Measurements from ENCODE around the gene PGLYRP2. TPM values are rescaled to one million over a fixed set of nuclear protein-coding genes. Genes with fewer than 3 reads are reported as not detected.

PGLYRP2 gene
- polyA plus RNA-seq, 4 donors, result 0.54 TPM; not detected in 3

DNA sequence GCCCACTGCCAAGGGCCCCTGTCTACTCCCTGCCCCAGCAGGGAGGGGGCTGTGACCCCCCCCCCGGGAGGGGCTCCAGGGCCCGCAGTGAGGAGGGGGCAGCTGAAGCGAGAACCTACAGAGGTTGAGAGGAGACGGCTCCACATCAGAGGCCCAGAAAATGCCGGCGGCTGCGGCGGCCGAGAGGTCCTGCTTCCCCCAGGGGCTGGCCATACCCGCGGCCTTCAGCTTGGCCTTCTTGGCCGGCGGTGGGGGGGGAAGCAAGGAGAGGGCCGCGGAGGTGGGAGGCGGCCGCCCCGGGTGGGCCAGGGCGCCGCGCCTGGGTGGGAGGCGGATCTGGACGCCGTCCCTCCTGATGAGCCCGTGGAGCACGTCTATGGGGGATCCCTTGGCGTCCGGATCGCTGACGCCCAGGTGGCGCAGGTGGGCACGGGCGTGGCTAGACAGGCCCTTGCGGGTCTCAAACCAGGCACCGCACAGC lies 51.3 kb downstream of the PGLYRP2 start:
- DNase-seq, result no peak
- H3K27me3 ChIP-seq (ENCODE audit: control insufficient read depth in 3 of 3, insufficient read depth in 3 of 3, low read length in 3 of 3), result no peaks in the 10 kb centered on the region
- H3K4me1 ChIP-seq (ENCODE audit: control insufficient read depth in 3 of 3, insufficient read depth in 2 of 3, low read depth in 1 of 3, low read length in 2 of 3), result peaks cover 3 to 12% (median 6%) of the 10 kb centered on the region in 3 donors
- H3K27ac ChIP-seq (ENCODE audit: low read depth in 1 of 3, low read length in 2 of 3), result no peak overlapping the region
- H3K36me3 ChIP-seq (ENCODE audit: control insufficient read depth in 3 of 3, insufficient read depth in 2 of 3, low read depth in 1 of 3, low read length in 3 of 3), result peaks cover 17 to 78% (median 22%) of the 10 kb centered on the region in 3 donors
- no peak for FAIRE-seq
- H3K4me3 ChIP-seq (ENCODE audit: low read depth in 1 of 3, low read length in 3 of 3), result no peak overlapping the region
- WGBS, 3 donors, result 96 to 97% (median 96%) methylated on average over 25 to 35 of the region's 35 CpGs
- peaks cover 0 to 7% of the 10 kb centered on the region in 2 donors for H3K9me3 ChIP-seq (ENCODE audit: control insufficient read depth in 2 of 2, insufficient read depth in 1 of 2, low read depth in 1 of 2, low read length in 1 of 2)

DNA sequence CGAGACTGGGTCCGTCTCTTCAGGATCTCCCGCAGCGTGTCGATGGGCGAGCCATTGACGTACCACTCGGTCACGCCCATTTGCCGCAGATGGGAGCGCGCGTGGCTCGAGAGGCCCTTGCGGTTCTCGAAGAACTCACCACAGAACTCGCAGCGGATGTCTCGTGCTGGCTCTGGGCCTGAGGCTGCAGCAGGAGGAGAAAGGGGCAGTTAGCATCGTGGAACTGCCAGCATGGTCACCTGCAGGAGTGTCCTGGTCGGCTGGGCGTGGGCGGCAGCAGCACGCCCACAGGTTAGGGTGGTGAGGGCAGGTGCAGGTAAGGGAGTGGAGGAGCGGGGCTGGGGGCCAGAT lies 52.0 kb downstream of the PGLYRP2 start:
- Histone ChIP-seq H3K4me3 (ENCODE audit: low read depth in 1 of 3, low read length in 3 of 3) (no peak overlapping the region), H3K36me3 (ENCODE audit: control insufficient read depth in 3 of 3, insufficient read depth in 2 of 3, low read depth in 1 of 3, low read length in 3 of 3) (peaks cover 17 to 85% (median 22%) of the 10 kb centered on the region in 3 donors), H3K27ac (ENCODE audit: low read depth in 1 of 3, low read length in 2 of 3) (no peak overlapping the region), H3K27me3 (ENCODE audit: control insufficient read depth in 3 of 3, insufficient read depth in 3 of 3, low read length in 3 of 3) (no peaks in the 10 kb centered on the region), H3K9me3 (ENCODE audit: control insufficient read depth in 2 of 2, insufficient read depth in 1 of 2, low read depth in 1 of 2, low read length in 1 of 2) (peaks cover 0 to 8% of the 10 kb centered on the region in 2 donors), H3K4me1 (ENCODE audit: control insufficient read depth in 3 of 3, insufficient read depth in 2 of 3, low read depth in 1 of 3, low read length in 2 of 3) (peaks cover 3 to 12% (median 6%) of the 10 kb centered on the region in 3 donors)
- no peak for DNase-seq
- WGBS, 3 donors, result 96 to 98% (median 97%) methylated on average over 25 of the region's 25 CpGs
- no peak for FAIRE-seq

DNA sequence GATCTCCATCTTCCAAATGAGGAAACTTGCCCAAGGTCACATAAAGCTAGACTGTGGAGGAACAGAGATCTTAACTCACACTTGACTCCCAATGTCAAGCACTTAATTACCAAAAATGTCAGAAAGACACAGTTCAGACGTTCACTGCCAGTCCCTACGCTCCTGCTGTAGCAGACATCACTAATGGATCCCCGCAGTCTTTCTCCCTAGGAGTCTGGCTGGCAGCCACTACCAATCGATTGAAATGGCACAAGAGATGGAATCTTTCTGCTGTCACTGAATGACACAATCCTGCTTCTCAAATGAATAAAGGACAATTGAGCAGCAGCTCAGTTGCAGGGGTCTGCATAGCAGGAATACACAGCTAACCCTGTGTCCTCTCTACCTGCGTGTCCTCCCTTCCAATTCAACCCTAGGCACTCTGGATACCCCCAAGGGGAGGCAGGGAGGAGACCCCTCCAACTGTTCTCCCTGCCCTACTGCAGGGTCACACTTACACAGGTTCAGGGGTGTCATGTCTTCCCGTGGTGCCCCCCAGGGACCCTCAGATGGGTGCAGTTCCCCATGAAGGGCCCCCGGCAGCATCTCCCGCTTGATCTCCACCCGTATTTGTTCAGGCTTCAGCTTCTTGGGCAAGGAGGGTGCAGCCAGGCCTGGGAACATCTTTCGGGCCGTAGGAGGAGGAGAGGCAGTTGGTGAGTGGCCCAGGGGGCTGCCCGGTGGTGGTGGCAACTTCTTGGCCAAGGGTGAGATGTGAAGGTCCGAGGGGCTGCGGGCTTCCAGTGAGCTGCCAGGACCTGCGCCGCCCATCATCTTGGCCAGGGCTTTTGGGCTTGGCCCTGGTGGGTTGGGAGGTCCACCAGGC lies 52.6 kb downstream of the PGLYRP2 start:
- Histone ChIP-seq H3K27me3 (ENCODE audit: control insufficient read depth in 3 of 3, insufficient read depth in 3 of 3, low read length in 3 of 3) (no peaks in the 10 kb centered on the region), H3K4me3 (ENCODE audit: low read depth in 1 of 3, low read length in 3 of 3) (no peak overlapping the region), H3K4me1 (ENCODE audit: control insufficient read depth in 3 of 3, insufficient read depth in 2 of 3, low read depth in 1 of 3, low read length in 2 of 3) (peaks cover 3 to 11% (median 5%) of the 10 kb centered on the region in 3 donors), H3K9me3 (ENCODE audit: control insufficient read depth in 2 of 2, insufficient read depth in 1 of 2, low read depth in 1 of 2, low read length in 1 of 2) (peaks cover 0 to 8% of the 10 kb centered on the region in 2 donors), H3K27ac (ENCODE audit: low read depth in 1 of 3, low read length in 2 of 3) (no peak overlapping the region), H3K36me3 (ENCODE audit: control insufficient read depth in 3 of 3, insufficient read depth in 2 of 3, low read depth in 1 of 3, low read length in 3 of 3) (peaks cover 17 to 89% (median 22%) of the 10 kb centered on the region in 3 donors)
- DNase-seq (no peak), FAIRE-seq (no peak)
- WGBS, 3 donors, result 88 to 92% (median 90%) methylated on average over 16 of the region's 16 CpGs

DNA sequence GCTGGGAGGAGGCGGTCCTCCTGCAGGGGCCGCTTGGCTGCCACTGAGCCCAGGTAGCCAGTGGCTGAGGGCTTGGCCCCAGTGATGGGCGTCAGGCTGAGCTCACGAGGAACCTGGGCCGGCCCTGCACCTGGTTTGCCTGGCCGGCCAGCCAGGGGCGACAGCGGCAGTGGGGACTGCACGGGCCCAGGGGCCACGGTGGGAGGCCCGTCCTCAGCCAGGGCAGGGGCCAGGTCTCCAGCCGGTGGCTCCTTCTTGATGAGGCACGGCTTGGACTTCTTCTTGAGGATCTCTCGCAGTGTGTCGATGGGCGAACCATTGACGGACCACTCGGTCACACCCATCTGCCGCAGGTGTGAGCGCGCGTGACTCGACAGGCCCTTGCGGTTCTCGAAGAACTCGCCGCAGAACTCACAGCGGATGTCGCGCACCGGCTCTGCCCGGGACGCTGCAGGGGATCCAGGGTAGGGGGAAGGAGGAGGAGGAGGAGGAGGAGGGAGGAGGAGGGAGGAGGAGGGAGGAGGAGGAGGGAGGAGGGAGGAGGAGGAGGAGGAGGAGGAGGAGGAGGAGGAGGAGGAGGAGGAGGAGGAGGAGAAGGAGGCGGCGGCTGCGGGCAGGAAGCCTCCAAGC lies 53.9 kb downstream of the PGLYRP2 start:
- 97 to 98% (median 98%) methylated on average over 33 to 36 of the region's 36 CpGs for WGBS, 3 donors
- no peak for FAIRE-seq
- DNase-seq, result no peak

DNA sequence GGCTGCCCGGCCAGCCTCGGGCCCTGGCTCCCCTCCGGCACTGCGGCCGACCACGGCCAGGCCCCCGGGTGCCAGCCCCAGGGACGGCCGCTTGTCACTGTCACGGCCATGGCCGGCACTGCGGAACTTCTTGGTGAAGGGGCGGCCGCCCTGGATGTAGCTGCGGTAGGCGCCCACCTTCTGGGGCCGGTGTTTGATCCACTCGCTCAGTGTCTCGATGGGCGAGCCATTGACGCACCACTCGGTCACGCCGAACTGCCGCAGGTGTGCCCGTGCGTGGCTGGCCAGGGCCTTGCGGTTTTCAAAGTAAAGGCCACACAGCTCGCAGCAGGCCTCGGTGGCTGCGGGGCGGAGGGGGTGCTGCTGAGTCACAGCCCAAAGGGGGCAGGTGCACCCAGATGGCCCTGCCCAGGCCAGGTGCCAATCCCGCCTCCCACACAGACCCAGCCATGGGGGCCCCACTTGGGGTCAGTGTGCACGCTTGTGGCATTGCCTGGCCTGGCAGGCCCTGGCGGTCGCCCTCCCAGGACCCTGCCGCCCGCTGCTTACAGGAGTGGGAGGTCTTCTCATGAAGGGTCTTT lies 54.5 kb downstream of the PGLYRP2 start:
- Histone ChIP-seq H3K27me3 (ENCODE audit: control insufficient read depth in 3 of 3, insufficient read depth in 3 of 3, low read length in 3 of 3) (no peaks in the 10 kb centered on the region), H3K27ac (ENCODE audit: low read depth in 1 of 3, low read length in 2 of 3) (no peak overlapping the region), H3K36me3 (ENCODE audit: control insufficient read depth in 3 of 3, insufficient read depth in 2 of 3, low read depth in 1 of 3, low read length in 3 of 3) (peaks cover 17 to 82% (median 22%) of the 10 kb centered on the region in 3 donors), H3K4me1 (ENCODE audit: control insufficient read depth in 3 of 3, insufficient read depth in 2 of 3, low read depth in 1 of 3, low read length in 2 of 3) (no peaks in the 10 kb centered on the region), H3K9me3 (ENCODE audit: control insufficient read depth in 2 of 2, insufficient read depth in 1 of 2, low read depth in 1 of 2, low read length in 1 of 2) (peaks cover 0 to 8% of the 10 kb centered on the region in 2 donors), H3K4me3 (ENCODE audit: low read depth in 1 of 3, low read length in 3 of 3) (no peak overlapping the region)
- WGBS, 3 donors, result 97 to 98% (median 98%) methylated on average over 32 to 38 of the region's 38 CpGs
- FAIRE-seq, result no peak
- no peak for DNase-seq

More for the DNA sequence above, 53.9 kb downstream of the PGLYRP2 start:
- peaks cover 0 to 8% of the 10 kb centered on the region in 2 donors for H3K9me3 ChIP-seq (ENCODE audit: control insufficient read depth in 2 of 2, insufficient read depth in 1 of 2, low read depth in 1 of 2, low read length in 1 of 2)
- H3K27me3 ChIP-seq (ENCODE audit: control insufficient read depth in 3 of 3, insufficient read depth in 3 of 3, low read length in 3 of 3), result no peaks in the 10 kb centered on the region
- H3K27ac ChIP-seq (ENCODE audit: low read depth in 1 of 3, low read length in 2 of 3), result no peak overlapping the region
- H3K36me3 ChIP-seq (ENCODE audit: control insufficient read depth in 3 of 3, insufficient read depth in 2 of 3, low read depth in 1 of 3, low read length in 3 of 3), result peaks cover 17 to 87% (median 22%) of the 10 kb centered on the region in 3 donors
- H3K4me1 ChIP-seq (ENCODE audit: control insufficient read depth in 3 of 3, insufficient read depth in 2 of 3, low read depth in 1 of 3, low read length in 2 of 3), result no peaks in the 10 kb centered on the region
- no peak overlapping the region for H3K4me3 ChIP-seq (ENCODE audit: low read depth in 1 of 3, low read length in 3 of 3)

DNA sequence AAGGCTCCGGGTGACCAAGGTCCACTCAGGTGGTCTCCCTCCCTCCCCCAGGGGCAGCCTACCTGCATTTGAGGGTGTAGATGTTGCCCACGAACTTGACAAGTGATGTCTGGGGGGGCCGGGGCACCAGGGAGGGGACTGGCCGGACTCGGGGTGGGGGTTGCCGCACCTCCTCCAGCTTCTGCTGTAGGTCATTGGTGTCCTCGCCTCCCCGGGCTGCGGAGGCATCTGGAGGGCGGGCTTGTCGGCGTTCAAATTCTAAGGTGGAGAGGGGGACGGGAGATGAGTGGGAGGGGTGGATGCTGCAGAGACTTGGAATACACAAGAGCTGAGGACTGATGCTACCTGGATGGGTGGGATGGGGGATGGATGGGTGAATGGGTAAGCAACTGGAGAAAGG lies 55.2 kb downstream of the PGLYRP2 start:
- H3K9me3 ChIP-seq (ENCODE audit: control insufficient read depth in 2 of 2, insufficient read depth in 1 of 2, low read depth in 1 of 2, low read length in 1 of 2), result peaks cover 0 to 8% of the 10 kb centered on the region in 2 donors
- H3K4me3 ChIP-seq (ENCODE audit: low read depth in 1 of 3, low read length in 3 of 3), result no peak overlapping the region
- DNase-seq (no peak), FAIRE-seq (no peak)
- peaks cover 17 to 75% (median 22%) of the 10 kb centered on the region in 3 donors for H3K36me3 ChIP-seq (ENCODE audit: control insufficient read depth in 3 of 3, insufficient read depth in 2 of 3, low read depth in 1 of 3, low read length in 3 of 3)
- no peaks in the 10 kb centered on the region for H3K4me1 ChIP-seq (ENCODE audit: control insufficient read depth in 3 of 3, insufficient read depth in 2 of 3, low read depth in 1 of 3, low read length in 2 of 3)
- no peak overlapping the region for H3K27ac ChIP-seq (ENCODE audit: low read depth in 1 of 3, low read length in 2 of 3)
- WGBS, 3 donors, result 97 to 99% (median 97%) methylated on average over 13 of the region's 13 CpGs
- H3K27me3 ChIP-seq (ENCODE audit: control insufficient read depth in 3 of 3, insufficient read depth in 3 of 3, low read length in 3 of 3), result no peaks in the 10 kb centered on the region

DNA sequence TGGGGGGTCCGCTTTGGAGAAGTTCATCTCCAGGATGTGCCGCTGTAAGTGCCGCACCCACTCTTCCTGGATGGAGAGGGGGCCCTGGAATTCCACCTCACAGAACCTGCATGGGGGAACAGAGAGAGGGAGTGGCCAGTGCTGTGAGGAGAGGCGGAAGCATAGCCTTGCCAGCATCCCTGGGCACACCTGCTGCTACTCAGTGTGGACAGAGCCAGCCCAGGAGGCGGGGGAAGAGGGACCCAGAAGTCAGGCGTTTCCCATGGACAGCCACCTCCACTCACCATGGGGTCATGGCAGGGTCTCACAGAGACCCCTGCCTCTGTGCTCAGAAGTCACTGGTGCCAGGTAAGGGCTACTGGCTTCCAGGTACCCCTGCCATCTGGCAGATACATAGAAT lies 56.2 kb downstream of the PGLYRP2 start:
- Histone ChIP-seq H3K27me3 (ENCODE audit: control insufficient read depth in 3 of 3, insufficient read depth in 3 of 3, low read length in 3 of 3) (no peaks in the 10 kb centered on the region), H3K36me3 (ENCODE audit: control insufficient read depth in 3 of 3, insufficient read depth in 2 of 3, low read depth in 1 of 3, low read length in 3 of 3) (peaks cover 17 to 65% (median 22%) of the 10 kb centered on the region in 3 donors), H3K27ac (ENCODE audit: low read depth in 1 of 3, low read length in 2 of 3) (no peak overlapping the region), H3K4me1 (ENCODE audit: control insufficient read depth in 3 of 3, insufficient read depth in 2 of 3, low read depth in 1 of 3, low read length in 2 of 3) (no peaks in the 10 kb centered on the region), H3K9me3 (ENCODE audit: control insufficient read depth in 2 of 2, insufficient read depth in 1 of 2, low read depth in 1 of 2, low read length in 1 of 2) (peaks cover 0 to 8% of the 10 kb centered on the region in 2 donors), H3K4me3 (ENCODE audit: low read depth in 1 of 3, low read length in 3 of 3) (no peak overlapping the region)
- WGBS, 3 donors, result 96 to 100% (median 100%) methylated on average over 6 of the region's 6 CpGs
- DNase-seq, result no peak
- no peak for FAIRE-seq
